Activated CD4-positive, alpha-beta T cell treated with anti-CD3 and anti-CD28 coated beads, Interleukin-2, amount 10 ng/mL, durations not matched to agents 7 days and 5 days (primary cell): ENCODE results near the gene VIPR2. TPM values are rescaled to one million over a fixed set of nuclear protein-coding genes. Genes with fewer than 3 reads are reported as not detected.
A peak's percentile ranks its signal among the peaks of the same experiment; 100 is the strongest.
"Not testable (repeated sequence)": the region's sequence is repeated elsewhere in the genome, so short reads cannot be mapped to it uniquely, and the experiment has no call there.

Experiments
- CTCF ChIA-PET: fragments of 350-600 bp; sonication (Branson Sonifier 250); formaldehyde crosslinking; loops from one replicate; lab custom pipeline; 2021; ENCODE audit warnings: antibody characterized with exemption; lab: Charles Lee
- POLR2A ChIA-PET: fragments of 350-600 bp; sonication (Branson Sonifier 250); formaldehyde crosslinking; loops from one replicate; lab custom pipeline; 2021; ENCODE audit warnings: antibody characterized with exemption; lab: Charles Lee
- DNase-seq: peaks from one replicate; pipeline ENCODE4 v3.0.0-alpha.2; 2020
- H3K27ac Mint-ChIP-seq: one replicate; pipeline ENCODE4 v1.8.0; 2021; ENCODE audit warnings: mild to moderate bottlenecking, moderate library complexity, mixed read lengths
- H3K27me3 Mint-ChIP-seq: one replicate; pipeline ENCODE4 v1.8.0; 2021; ENCODE audit warnings: mixed read lengths
- H3K36me3 Mint-ChIP-seq: one replicate; pipeline ENCODE4 v1.8.0; 2021; ENCODE audit warnings: low read depth, mixed read lengths
- H3K4me1 Mint-ChIP-seq: one replicate; pipeline ENCODE4 v1.8.0; 2021; ENCODE audit warnings: mixed read lengths
- H3K4me3 Mint-ChIP-seq: one replicate; pipeline ENCODE4 v1.8.0; 2021; ENCODE audit warnings: mild to moderate bottlenecking, moderate library complexity, mixed read lengths
- H3K9me3 Mint-ChIP-seq: one replicate; pipeline ENCODE4 v1.8.0; 2021; ENCODE audit warnings: mixed read lengths
- total RNA-seq, 2 experiments: library from RNA; stranded (reverse); gene quantifications; one replicate each; pipeline ENCODE4 v1.2.3, GENCODE V29; 2021

Gene VIPR2
- total RNA-seq, 2 experiments from 2014 or later = not detected

- H3K4me3 Mint-ChIP-seq = no peak overlapping the region
- H3K27ac Mint-ChIP-seq = peak overlapping the region; percentile 54
- H3K27me3 Mint-ChIP-seq = no peaks in the 10 kb centered on the region
- CTCF ChIA-PET = no interaction called here
- DNase-seq = no peak
- H3K36me3 Mint-ChIP-seq = no peaks in the 10 kb centered on the region
- peaks cover 12% of the 10 kb centered on the region for H3K4me1 Mint-ChIP-seq
- POLR2A ChIA-PET = no interaction called here
- no peaks in the 10 kb centered on the region for H3K9me3 Mint-ChIP-seq
Observed at GRCh38 chr7:159092701-159093121, 52.0 kb downstream of the VIPR2 start.

GRCh38 chr7:159091480-159092475 lies 52.9 kb downstream of the VIPR2 start:
- Mint-ChIP-seq H3K27ac (no peak overlapping the region), H3K4me1 (peaks cover 12% of the 10 kb centered on the region), H3K4me3 (no peak overlapping the region), H3K36me3 (no peaks in the 10 kb centered on the region), H3K27me3 (no peaks in the 10 kb centered on the region), H3K9me3 (no peaks in the 10 kb centered on the region)
- no peak for DNase-seq
- ChIA-PET CTCF (no interaction called here), POLR2A (no interaction called here)

GRCh38 chr7:159091041-159091440 lies 53.6 kb downstream of the VIPR2 start:
- Mint-ChIP-seq H3K4me3 (no peak overlapping the region), H3K27ac (no peak overlapping the region), H3K36me3 (no peaks in the 10 kb centered on the region), H3K27me3 (no peaks in the 10 kb centered on the region), H3K4me1 (peaks cover 12% of the 10 kb centered on the region), H3K9me3 (no peaks in the 10 kb centered on the region)
- no peak for DNase-seq
- ChIA-PET CTCF (no interaction called here), POLR2A (no interaction called here)

- DNase-seq = no peak
- peaks cover 3% of the 10 kb centered on the region for H3K4me1 Mint-ChIP-seq
- ChIA-PET POLR2A (no interaction called here), CTCF (no interaction called here)
- H3K9me3 Mint-ChIP-seq = no peaks in the 10 kb centered on the region
- no peaks in the 10 kb centered on the region for H3K27me3 Mint-ChIP-seq
- H3K36me3 Mint-ChIP-seq = no peaks in the 10 kb centered on the region
- no peak overlapping the region for H3K4me3 Mint-ChIP-seq
- H3K27ac Mint-ChIP-seq = no peak overlapping the region
Observed at GRCh38 chr7:159088016-159088865, 56.4 kb downstream of the VIPR2 start.

GRCh38 chr7:159086301-159086925 lies 58.3 kb downstream of the VIPR2 start:
- H3K27me3 Mint-ChIP-seq = no peaks in the 10 kb centered on the region
- DNase-seq = no peak
- ChIA-PET CTCF (no interaction called here), POLR2A (no interaction called here)
- H3K9me3 Mint-ChIP-seq = no peaks in the 10 kb centered on the region
- H3K4me3 Mint-ChIP-seq = no peak overlapping the region
- no peaks in the 10 kb centered on the region for H3K36me3 Mint-ChIP-seq
- H3K27ac Mint-ChIP-seq = no peak overlapping the region
- peaks cover 3% of the 10 kb centered on the region for H3K4me1 Mint-ChIP-seq

- DNase-seq = no peak
- ChIA-PET POLR2A (no interaction called here), CTCF (no interaction called here)
- Mint-ChIP-seq H3K36me3 (no peaks in the 10 kb centered on the region), H3K9me3 (no peaks in the 10 kb centered on the region), H3K27ac (no peak overlapping the region), H3K27me3 (peaks cover 3% of the 10 kb centered on the region), H3K4me1 (peaks cover 3% of the 10 kb centered on the region), H3K4me3 (no peak overlapping the region)
Observed at GRCh38 chr7:159084069-159084801, 60.4 kb downstream of the VIPR2 start.

GRCh38 chr7:159083698-159084068 lies 61.0 kb downstream of the VIPR2 start:
- no peak overlapping the region for H3K4me3 Mint-ChIP-seq
- H3K9me3 Mint-ChIP-seq = no peaks in the 10 kb centered on the region
- ChIA-PET CTCF (no interaction called here), POLR2A (no interaction called here)
- no peak overlapping the region for H3K27ac Mint-ChIP-seq
- H3K27me3 Mint-ChIP-seq = peaks cover 7% of the 10 kb centered on the region
- no peaks in the 10 kb centered on the region for H3K36me3 Mint-ChIP-seq
- DNase-seq = no peak
- H3K4me1 Mint-ChIP-seq = peaks cover 3% of the 10 kb centered on the region

- CTCF ChIA-PET = no interaction called here
- Mint-ChIP-seq H3K27ac (no peak overlapping the region), H3K9me3 (no peaks in the 10 kb centered on the region)
Observed at GRCh38 chr7:159083001-159083697, 61.5 kb downstream of the VIPR2 start.

GRCh38 chr7:159082075-159082474 lies 62.6 kb downstream of the VIPR2 start:
- DNase-seq, H3K4me1 Mint-ChIP-seq, CTCF ChIA-PET, H3K36me3 Mint-ChIP-seq, H3K9me3 Mint-ChIP-seq, H3K27me3 Mint-ChIP-seq, POLR2A ChIA-PET, H3K27ac Mint-ChIP-seq, H3K4me3 Mint-ChIP-seq: not testable (repeated sequence)

More at GRCh38 chr7:159083001-159083697, 61.5 kb downstream of the VIPR2 start:
- no peak for DNase-seq
- Mint-ChIP-seq H3K4me3 (no peak overlapping the region), H3K27me3 (peaks cover 7% of the 10 kb centered on the region), H3K4me1 (peaks cover 3% of the 10 kb centered on the region), H3K36me3 (no peaks in the 10 kb centered on the region)
- POLR2A ChIA-PET = no interaction called here

- Mint-ChIP-seq H3K27me3 (peaks cover 7% of the 10 kb centered on the region), H3K27ac (no peak overlapping the region), H3K4me3 (no peak overlapping the region), H3K36me3 (no peaks in the 10 kb centered on the region), H3K4me1 (peaks cover under 1% of the 10 kb centered on the region), H3K9me3 (no peaks in the 10 kb centered on the region)
- ChIA-PET CTCF (no interaction called here), POLR2A (no interaction called here)
- no peak for DNase-seq
Observed at GRCh38 chr7:159078911-159079270, 65.8 kb downstream of the VIPR2 start.

- POLR2A ChIA-PET = no interaction called here
- Mint-ChIP-seq H3K4me3 (no peak overlapping the region), H3K36me3 (no peaks in the 10 kb centered on the region), H3K27me3 (peaks cover 7% of the 10 kb centered on the region), H3K4me1 (no peaks in the 10 kb centered on the region), H3K9me3 (no peaks in the 10 kb centered on the region), H3K27ac (no peak overlapping the region)
- no peak for DNase-seq
- CTCF ChIA-PET = no interaction called here
Observed at GRCh38 chr7:159078193-159078910, 66.3 kb downstream of the VIPR2 start.
